Kidney (tissue), 14 donors: ENCODE results near the gene RTP5. TPM values are rescaled to one million over a fixed set of nuclear protein-coding genes. Genes with fewer than 3 reads are reported as not detected.

Experiments
- DNase-seq, 5 donors: peaks; one replicate each; pipeline ENCODE4 v3.0.0-alpha.2; 2013 to 2020
- FAIRE-seq: peaks from 2 replicates; lab custom pipeline; 2012; peaks lifted over from hg19 to GRCh38; lab: Jason Lieb, UNC
- H3K27ac ChIP-seq, 2 donors: one replicate each; pipeline ENCODE4 v1.7.0; 2013; ENCODE audit warnings: low read depth in 2 of 2, low read length in 2 of 2, inconsistent platforms in 1 of 2
- H3K27me3 ChIP-seq: one replicate; pipeline ENCODE4 v1.7.1; 2013; ENCODE audit warnings: low read length, inconsistent platforms; ENCODE audit not compliant: control insufficient read depth, insufficient read depth
- H3K36me3 ChIP-seq, 3 donors: one replicate each; pipeline versions ENCODE4 v1.7.0 to v1.7.1; 2013; ENCODE audit warnings: low read length in 3 of 3, control low read depth in 1 of 3, inconsistent platforms in 1 of 3; ENCODE audit not compliant: insufficient read depth in 3 of 3, control insufficient read depth in 2 of 3
- H3K4me1 ChIP-seq, 3 donors: one replicate each; pipeline versions ENCODE4 v1.7.0 to v1.7.1; 2013; ENCODE audit warnings: low read length in 3 of 3, inconsistent platforms in 1 of 3, low read depth in 1 of 3; ENCODE audit not compliant: control insufficient read depth in 2 of 3, insufficient read depth in 2 of 3
- H3K4me3 ChIP-seq, 3 donors: one replicate each; pipeline versions ENCODE4 v1.7.0 to v1.8.1; 2013; ENCODE audit warnings: low read length in 3 of 3, control low read depth in 1 of 3, inconsistent platforms in 1 of 3
- H3K9ac ChIP-seq, 3 donors: one replicate each; pipeline versions ENCODE4 v1.7.0 to v1.7.1; 2013; ENCODE audit warnings: low read length in 3 of 3, control low read depth in 1 of 3, inconsistent platforms in 1 of 3
- H3K9me3 ChIP-seq, 3 donors: one replicate each; pipeline versions ENCODE4 v1.7.0 to v1.7.1; 2013; ENCODE audit warnings: low read length in 3 of 3, control low read depth in 1 of 3, inconsistent platforms in 1 of 3; ENCODE audit not compliant: control insufficient read depth in 2 of 3, insufficient read depth in 1 of 3
- intact Hi-C: fragments of 100-400 bp; cut with DNase I; formaldehyde crosslinking; loops from one replicate; pipeline ENCODE4 v1.11.1; 2022
- polyA plus RNA-seq: library from polyadenylated mRNA; stranded (reverse); fragments of 350-450 nt; fragmentation: Illumina TruSeq; extraction: RNeasy Lipid Tissue Mini Kit (QIAGEN cat#74804); gene quantifications from one replicate; pipeline ENCODE4 v1.2.3, GENCODE V29; 2014; ENCODE audit warnings: low read depth, low replicate concordance; ENCODE audit not compliant: insufficient read depth
- total RNA-seq: library from RNA; stranded (reverse); fragmentation: NEBNext Ultra II Directional; extraction: Animal tissue kit (Norgen Biotek cat#: 25700); gene quantifications from one replicate; pipeline ENCODE4 v1.2.1, GENCODE V29; 2021
- TF ChIP-seq, protein P1 (sequence below): IDR thresholded peaks from 3 replicates; pipeline ENCODE4 v1.5.1; 2012; ENCODE audit warnings: mild to moderate bottlenecking, moderate library complexity, borderline replicate concordance; ENCODE audit not compliant: insufficient read depth; ENCODE audit errors: extremely low read depth
- donor health status: control.
- donor health status: control.
- donor health status: control.
- donor health status: control.
- donor health status: control.
- donor health status: DM: yes; HTN: yes; CAD: no.
- donor health status: Normal renal cell carcinoma (clear cell type).

RTP5 gene
- total and polyA plus RNA-seq, 2 donors from 2014 or later = 0.13 TPM; not detected in 1

DNA sequence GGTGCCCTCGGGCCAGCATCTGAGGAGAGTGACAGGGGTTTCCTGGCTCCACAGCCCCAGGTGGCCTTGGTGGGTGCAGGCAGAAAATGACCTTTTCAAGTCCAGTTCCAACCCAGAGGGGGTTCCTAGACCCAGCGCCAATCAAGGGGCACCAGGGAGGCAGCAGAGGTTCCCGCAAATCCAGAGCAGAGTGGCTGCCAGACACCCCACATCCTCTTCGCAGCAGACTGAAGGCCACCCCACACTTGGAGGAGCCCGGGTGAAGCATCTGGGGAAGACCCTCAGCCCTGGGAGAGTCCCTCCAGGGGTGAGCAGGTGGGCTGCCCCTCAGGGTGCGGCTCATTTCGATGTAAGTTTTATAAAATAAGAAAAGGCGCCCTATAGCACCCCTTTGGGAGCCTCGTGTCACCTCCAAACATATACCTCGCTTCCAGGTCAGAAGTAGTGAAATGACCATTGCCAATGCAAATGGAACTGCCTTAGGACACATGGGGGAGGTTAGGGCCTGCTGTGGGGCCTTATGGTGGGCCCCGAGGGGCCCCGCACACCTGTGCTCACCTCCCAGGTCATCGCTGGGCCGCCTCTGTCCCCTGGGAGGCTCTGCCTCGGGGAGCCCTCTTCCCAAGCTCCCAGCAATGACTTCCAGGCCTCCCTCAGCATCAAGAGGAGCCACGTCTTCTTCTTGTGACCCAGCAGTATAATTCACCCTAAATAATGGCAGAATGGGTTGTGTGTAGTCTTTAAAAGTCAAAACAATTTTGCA lies 11.0 kb downstream of the RTP5 start:
- Histone ChIP-seq H3K9me3 (no peaks in the 10 kb centered on the region), H3K9ac (peak overlapping the region in 1 of 3 donors; percentile 29), H3K4me1 (peaks cover 0 to 13% (median 4%) of the 10 kb centered on the region in 3 donors), H3K27ac (no peak overlapping the region), H3K36me3 (no peaks in the 10 kb centered on the region), H3K4me3 (peak overlapping the region; percentile 45 to 56 (median 52)), H3K27me3 (no peaks in the 10 kb centered on the region)
- TF ChIP-seq, protein P1, sequence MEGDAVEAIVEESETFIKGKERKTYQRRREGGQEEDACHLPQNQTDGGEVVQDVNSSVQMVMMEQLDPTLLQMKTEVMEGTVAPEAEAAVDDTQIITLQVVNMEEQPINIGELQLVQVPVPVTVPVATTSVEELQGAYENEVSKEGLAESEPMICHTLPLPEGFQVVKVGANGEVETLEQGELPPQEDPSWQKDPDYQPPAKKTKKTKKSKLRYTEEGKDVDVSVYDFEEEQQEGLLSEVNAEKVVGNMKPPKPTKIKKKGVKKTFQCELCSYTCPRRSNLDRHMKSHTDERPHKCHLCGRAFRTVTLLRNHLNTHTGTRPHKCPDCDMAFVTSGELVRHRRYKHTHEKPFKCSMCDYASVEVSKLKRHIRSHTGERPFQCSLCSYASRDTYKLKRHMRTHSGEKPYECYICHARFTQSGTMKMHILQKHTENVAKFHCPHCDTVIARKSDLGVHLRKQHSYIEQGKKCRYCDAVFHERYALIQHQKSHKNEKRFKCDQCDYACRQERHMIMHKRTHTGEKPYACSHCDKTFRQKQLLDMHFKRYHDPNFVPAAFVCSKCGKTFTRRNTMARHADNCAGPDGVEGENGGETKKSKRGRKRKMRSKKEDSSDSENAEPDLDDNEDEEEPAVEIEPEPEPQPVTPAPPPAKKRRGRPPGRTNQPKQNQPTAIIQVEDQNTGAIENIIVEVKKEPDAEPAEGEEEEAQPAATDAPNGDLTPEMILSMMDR = no peak
- FAIRE-seq (no peak), DNase-seq (peak in 1 of 5 donors; percentile 72)
- intact Hi-C loops = no loop called here

DNA sequence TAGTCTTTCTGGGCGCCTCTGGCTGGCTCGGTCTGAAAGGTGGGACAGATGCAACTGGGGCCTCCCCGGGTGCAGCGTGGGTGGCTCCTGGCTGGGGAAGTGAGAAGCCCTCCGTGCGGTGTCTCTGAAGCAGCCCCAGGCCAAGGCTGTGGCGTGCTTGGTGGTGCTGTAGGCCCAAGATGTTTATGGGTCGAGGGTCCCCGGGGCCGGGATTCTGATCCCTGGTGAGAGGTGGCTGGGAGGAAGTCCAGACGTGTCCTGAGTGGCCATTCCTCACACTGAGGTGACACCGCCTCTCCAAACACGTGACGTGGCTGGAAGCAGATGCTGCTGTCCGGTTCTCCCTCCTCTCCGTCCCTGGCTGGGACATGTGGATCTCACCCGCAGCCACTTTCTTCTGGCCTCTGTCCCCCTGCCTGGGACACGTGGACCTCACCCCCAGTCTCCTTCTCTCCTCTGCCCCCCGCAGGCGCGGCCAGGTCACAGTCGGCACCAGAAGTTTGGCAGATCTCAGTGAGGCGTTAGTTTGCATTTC lies 12.6 kb downstream of the RTP5 start:
- TF ChIP-seq, protein P1 = no peak
- intact Hi-C loops = no loop called here
- FAIRE-seq (no peak), DNase-seq (peak in 2 of 5 donors; percentile 59 to 90)
- Histone ChIP-seq H3K9ac (no peak overlapping the region), H3K9me3 (no peaks in the 10 kb centered on the region), H3K27ac (no peak overlapping the region), H3K4me3 (peak overlapping the region in 2 of 3 donors; percentile 11 to 56), H3K27me3 (no peaks in the 10 kb centered on the region), H3K36me3 (no peaks in the 10 kb centered on the region), H3K4me1 (peaks cover 0 to 13% (median 4%) of the 10 kb centered on the region in 3 donors)

DNA sequence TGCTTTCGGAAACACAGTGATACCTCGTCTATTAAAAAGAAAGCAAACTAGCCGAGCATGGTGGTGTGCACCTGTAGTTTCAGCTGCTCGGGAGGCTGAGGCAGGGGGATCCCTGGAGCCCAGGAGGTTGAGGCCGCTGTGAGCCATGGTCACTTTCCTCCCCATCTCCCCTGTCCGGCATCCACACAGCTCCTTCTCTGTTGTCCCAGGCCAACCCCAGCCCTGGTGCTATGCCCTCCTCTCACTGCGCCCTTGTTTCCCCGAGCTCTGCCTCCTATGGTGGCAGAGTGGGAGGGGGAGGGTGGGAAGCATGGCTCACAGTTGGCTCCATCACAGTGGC lies 15.4 kb downstream of the RTP5 start:
- H3K4me1 ChIP-seq = peaks cover 0 to 13% (median 4%) of the 10 kb centered on the region in 3 donors
- intact Hi-C loops = no loop called here
- DNase-seq = peak in 1 of 5 donors; percentile 49
- H3K27me3 ChIP-seq = no peaks in the 10 kb centered on the region
- TF ChIP-seq, protein P1 = no peak
- FAIRE-seq = no peak
- H3K4me3 ChIP-seq = no peak overlapping the region
- no peak overlapping the region for H3K27ac ChIP-seq
- H3K9ac ChIP-seq = no peak overlapping the region
- no peaks in the 10 kb centered on the region for H3K36me3 ChIP-seq
- H3K9me3 ChIP-seq = no peaks in the 10 kb centered on the region
